H9 (cell line): ENCODE measurements around the gene PRPSAP2. TPM values are rescaled to one million over a fixed set of nuclear protein-coding genes. Genes with fewer than 3 reads are reported as not detected.

Experiments
- DNase-seq: peaks from one replicate; pipeline ENCODE4 v3.0.0-alpha.2; 2017
- H2AFZ ChIP-seq: one replicate; pipeline ENCODE4 v1.6.1; 2013; ENCODE audit warnings: mild to moderate bottlenecking, low read length, control low read depth, moderate library complexity
- H2AK5ac ChIP-seq: 2 replicates; pipeline ENCODE4 v1.6.1; 2013; ENCODE audit warnings: low read length, control low read depth, mixed read lengths; ENCODE audit not compliant: insufficient read length
- H2BK120ac ChIP-seq: one replicate; pipeline ENCODE4 v1.6.1; 2013; ENCODE audit warnings: low read depth, mild to moderate bottlenecking, low read length, control low read depth, inconsistent platforms; ENCODE audit not compliant: poor library complexity, severe bottlenecking
- H2BK12ac ChIP-seq: 2 replicates; pipeline ENCODE4 v1.6.1; 2013; ENCODE audit warnings: low read length, control low read depth, mixed read lengths, low read depth; ENCODE audit not compliant: insufficient read length
- H2BK15ac ChIP-seq: 2 replicates; pipeline ENCODE4 v1.6.1; 2013; ENCODE audit warnings: low read depth, low read length, control low read depth
- H2BK20ac ChIP-seq: one replicate; pipeline ENCODE4 v1.6.1; 2013; ENCODE audit warnings: low read depth, mild to moderate bottlenecking, low read length, control low read depth, inconsistent platforms; ENCODE audit not compliant: poor library complexity, severe bottlenecking
- H2BK5ac ChIP-seq: 2 replicates; pipeline ENCODE4 v1.6.1; 2013; ENCODE audit warnings: low read length, control low read depth, mixed read lengths; ENCODE audit not compliant: insufficient read length
- H3K14ac ChIP-seq: 2 replicates; pipeline ENCODE4 v1.6.1; 2013; ENCODE audit warnings: low read length, control low read depth; ENCODE audit not compliant: insufficient read depth
- H3K18ac ChIP-seq: 2 replicates; pipeline ENCODE4 v1.6.1; 2013; ENCODE audit warnings: low read depth, mild to moderate bottlenecking, mixed read lengths, low read length, control low read depth; ENCODE audit not compliant: insufficient read length
- H3K23ac ChIP-seq: 2 replicates; pipeline ENCODE4 v1.6.1; 2013; ENCODE audit warnings: low read length, control low read depth, mixed read lengths, low read depth; ENCODE audit not compliant: insufficient read length
- H3K23me2 ChIP-seq: 2 replicates; pipeline ENCODE4 v1.6.1; 2013; ENCODE audit warnings: low read depth, mild to moderate bottlenecking, mixed read lengths, low read length, control low read depth; ENCODE audit not compliant: insufficient read length, poor library complexity, severe bottlenecking
- H3K27ac ChIP-seq: 2 replicates; pipeline ENCODE4 v1.5.1; 2013; ENCODE audit warnings: low read length, control low read depth, mixed read lengths, low read depth; ENCODE audit not compliant: insufficient read length
- H3K27me3 ChIP-seq: 2 replicates; pipeline ENCODE4 v1.6.1; 2013; ENCODE audit warnings: low read length, control low read depth, inconsistent platforms; ENCODE audit not compliant: insufficient read depth
- H3K4ac ChIP-seq: 2 replicates; pipeline ENCODE4 v1.6.1; 2013; ENCODE audit warnings: low read depth, mild to moderate bottlenecking, control low read depth, inconsistent platforms, low read length, moderate library complexity
- H3K4me1 ChIP-seq: 2 replicates; pipeline ENCODE4 v1.6.1; 2013; ENCODE audit warnings: low read length, control low read depth, inconsistent platforms; ENCODE audit not compliant: insufficient read depth
- H3K4me2 ChIP-seq: 2 replicates; pipeline ENCODE4 v1.6.1; 2013; ENCODE audit warnings: low read length, control low read depth, mixed read lengths; ENCODE audit not compliant: insufficient read length, insufficient read depth
- H3K56ac ChIP-seq: 2 replicates; pipeline ENCODE4 v1.6.1; 2013; ENCODE audit warnings: low read depth, mild to moderate bottlenecking, mixed read lengths, low read length, control low read depth; ENCODE audit not compliant: insufficient read length
- H3K79me1 ChIP-seq: 2 replicates; pipeline ENCODE4 v1.6.1; 2013; ENCODE audit warnings: low read depth, mild to moderate bottlenecking, moderate library complexity, low read length, control low read depth, inconsistent platforms; ENCODE audit not compliant: insufficient read depth, poor library complexity, severe bottlenecking
- H3K79me2 ChIP-seq: 2 replicates; pipeline ENCODE4 v1.6.1; 2013; ENCODE audit warnings: low read length, control low read depth, inconsistent platforms; ENCODE audit not compliant: insufficient read depth
- H3K9ac ChIP-seq: 2 replicates; pipeline ENCODE4 v1.6.1; 2013; ENCODE audit warnings: low read length, control low read depth, mixed read lengths; ENCODE audit not compliant: insufficient read length; ENCODE audit errors: extremely low read depth
- H3K9me3 ChIP-seq: one replicate; pipeline ENCODE4 v1.6.1; 2013; ENCODE audit warnings: low read depth, low read length, inconsistent platforms; ENCODE audit not compliant: control insufficient read depth
- H3T11ph ChIP-seq: one replicate; pipeline ENCODE4 v1.6.1; 2013; ENCODE audit warnings: mild to moderate bottlenecking, low read length, control low read depth, inconsistent platforms
- H4K20me1 ChIP-seq: one replicate; pipeline ENCODE4 v1.6.1; 2013; ENCODE audit not compliant: control insufficient read depth, insufficient read length, insufficient read depth
- H4K5ac ChIP-seq: 2 replicates; pipeline ENCODE4 v1.6.1; 2013; ENCODE audit warnings: low read depth, mild to moderate bottlenecking, mixed read lengths, low read length, control low read depth; ENCODE audit not compliant: insufficient read length
- H4K8ac ChIP-seq: replicated peaks from 2 replicates; pipeline ENCODE4 v1.6.1; 2013; ENCODE audit warnings: low read length, control low read depth, mixed read lengths, low read depth; ENCODE audit not compliant: insufficient read length
- H4K91ac ChIP-seq: 2 replicates; pipeline ENCODE4 v1.6.1; 2013; ENCODE audit warnings: low read depth, mild to moderate bottlenecking, moderate library complexity, mixed read lengths, low read length, control low read depth; ENCODE audit not compliant: insufficient read length
- H3K27ac Mint-ChIP-seq, 3 experiments: 2 replicates in 2 of 3; 3 replicates in 1 of 3; pipeline ENCODE4 v1.8.0; 2020 to 2021; ENCODE audit warnings: mixed read lengths in 3 of 3, mild to moderate bottlenecking in 1 of 3, moderate library complexity in 1 of 3
- H3K27me3 Mint-ChIP-seq: 2 replicates; pipeline ENCODE4 v1.8.0; 2021; ENCODE audit warnings: low read depth, mild to moderate bottlenecking, moderate library complexity, mixed read lengths
- H3K36me3 Mint-ChIP-seq, 3 experiments: 2 replicates in 2 of 3; 3 replicates in 1 of 3; pipeline ENCODE4 v1.8.0; 2020 to 2021; ENCODE audit warnings: low read depth in 3 of 3, mixed read lengths in 3 of 3; ENCODE audit not compliant: insufficient read depth in 1 of 3
- H3K4me1 Mint-ChIP-seq, 2 experiments: 2 replicates each; pipeline ENCODE4 v1.8.0; 2020; ENCODE audit warnings: mixed read lengths in 2 of 2
- H3K4me3 Mint-ChIP-seq, 2 experiments: 2 replicates in 1 of 2; 3 replicates in 1 of 2; pipeline ENCODE4 v1.8.0; 2020 to 2021; ENCODE audit warnings: mild to moderate bottlenecking in 2 of 2, mixed read lengths in 2 of 2, moderate library complexity in 1 of 2
- H3K9me3 Mint-ChIP-seq, 2 experiments: 2 replicates in 1 of 2; 3 replicates in 1 of 2; pipeline ENCODE4 v1.8.0; 2020; ENCODE audit warnings: mild to moderate bottlenecking in 2 of 2, mixed read lengths in 2 of 2, moderate library complexity in 1 of 2
- CTCF ChIP-seq: fragments of 200-600 bp; sonication (generic); conservative IDR thresholded peaks from 3 replicates; pipeline ENCODE4 v1.8.0; 2021; ENCODE audit warnings: antibody characterized with exemption, mild to moderate bottlenecking
- WGBS: extraction: QIAGEN DNeasy Blood & Tissue Kit; methylation state at CpG from one replicate; pipeline ENCODE4 v1.1.7; 2013; ENCODE audit warnings: missing lambda C conversion rate, low lambda C conversion rate, mixed read lengths; ENCODE audit not compliant: insufficient read length; ENCODE audit errors: extremely low coverage; 5-methylcytosine and 5-hydroxymethylcytosine counted together
- total RNA-seq: library from RNA; stranded (reverse); gene quantifications from 2 replicates; pipeline ENCODE4 v1.2.1, GENCODE V29; 2021

The PRPSAP2 gene
- total RNA-seq, 1 experiment from 2014 or later, result 58.0 TPM

- Histone ChIP-seq H4K20me1 (no peaks in the 10 kb centered on the region), H3K56ac (no peak overlapping the region), H2BK12ac (no peak overlapping the region), H4K91ac (no peak overlapping the region), H3K4me1 (no peaks in the 10 kb centered on the region), H3K4ac (no peak overlapping the region), H2AFZ (no peak overlapping the region), H4K5ac (no peak overlapping the region), H2BK5ac (no peak overlapping the region), H3K23me2 (no peaks in the 10 kb centered on the region), H2BK15ac (no peak overlapping the region), H2AK5ac (no peak overlapping the region), H3K79me1 (no peaks in the 10 kb centered on the region), H3K18ac (no peak overlapping the region), H3K9ac (no peak overlapping the region), H3K27ac (no peak overlapping the region), H4K8ac (no peak overlapping the region), H3K9me3 (no peaks in the 10 kb centered on the region), H3K27me3 (no peaks in the 10 kb centered on the region), H2BK20ac (no peak overlapping the region), H3T11ph (no peak overlapping the region), H3K23ac (no peak overlapping the region), H3K79me2 (no peaks in the 10 kb centered on the region), H2BK120ac (no peak overlapping the region), H3K4me2 (no peak overlapping the region), H3K14ac (no peak overlapping the region)
- TF ChIP-seq CTCF, result no peak
- WGBS, result no CpG with 5 or more reads among the region's 14 CpGs
- Mint-ChIP-seq H3K36me3 (peaks cover 2 to 15% (median 12%) of the 10 kb centered on the region in 3 experiments; a peak in 5 of 7 replicates), H3K4me1 (peaks cover 35 to 41% of the 10 kb centered on the region in 2 experiments), H3K27ac (peak overlapping the region in 1 of 3 experiments; percentile 68; a peak in 1 of 7 replicates), H3K4me3 (no peak overlapping the region), H3K9me3 (no peaks in the 10 kb centered on the region), H3K27me3 (no peaks in the 10 kb centered on the region)
- no peak for DNase-seq
Measured at GRCh38 chr17:18965530-18966236, 107.8 kb downstream of the PRPSAP2 start.
